Endothelial cell of umbilical vein (primary cell): Measurements from ENCODE around the gene PTGS1. TPM values are rescaled to one million over a fixed set of nuclear protein-coding genes. Genes with fewer than 3 reads are reported as not detected.

ENCODE experiments used
- BruUV-seq: library from RNA; stranded (reverse); fragments of 400-500 nt; replicated peaks from 2 replicates; lab custom pipeline; 2021; lab: Mats Ljungman, UMichigan
- CTCF ChIA-PET: fragments of 300-600, 350-600 bp; sonication (Branson Sonifier 250); formaldehyde crosslinking; loops from one replicate; lab custom pipeline; 2021; ENCODE audit warnings: antibody characterized with exemption, inconsistent platforms; lab: Charles Lee
- POLR2A ChIA-PET: fragments of 300-600, 350-600 bp; sonication (Branson Sonifier 250); formaldehyde crosslinking; loops from one replicate; lab custom pipeline; 2021; ENCODE audit warnings: antibody characterized with exemption, inconsistent platforms; lab: Charles Lee
- DNase-seq: peaks from one replicate; pipeline ENCODE4 v3.0.0-alpha.2; 2011; ENCODE audit warnings: low read depth, low spot score
- FAIRE-seq: peaks from 2 replicates; lab custom pipeline; 2011; peaks lifted over from hg19 to GRCh38; lab: Jason Lieb, UNC
- H2AFZ ChIP-seq: 2 replicates; pipeline ENCODE4 v1.6.0; 2012; ENCODE audit warnings: low read depth, low read length, control low read depth, inconsistent platforms
- H3K27ac ChIP-seq: 2 replicates; pipeline ENCODE4 v1.5.1; 2011; ENCODE audit warnings: low read depth, mild to moderate bottlenecking, control low read depth, low read length, moderate library complexity; ENCODE audit not compliant: insufficient read depth
- H3K27me3 ChIP-seq, 2 experiments: 2 replicates each; pipeline versions ENCODE4 v1.6.0 to v1.6.1; 2011; ENCODE audit warnings: low read length in 2 of 2, mixed read lengths in 1 of 2; ENCODE audit not compliant: control insufficient read depth in 2 of 2, insufficient read depth in 2 of 2
- H3K36me3 ChIP-seq, 2 experiments: 2 replicates in 1 of 2; 3 replicates in 1 of 2; pipeline ENCODE4 v1.5.1; 2011; ENCODE audit warnings: low read length in 2 of 2, mild to moderate bottlenecking in 1 of 2, moderate library complexity in 1 of 2; ENCODE audit not compliant: control insufficient read depth in 2 of 2, insufficient read depth in 2 of 2; ENCODE audit errors: extremely low read depth in 1 of 2
- H3K4me1 ChIP-seq: 3 replicates; pipeline ENCODE4 v1.5.1; 2011; ENCODE audit warnings: mild to moderate bottlenecking, low read length; ENCODE audit not compliant: control insufficient read depth, insufficient read depth; ENCODE audit errors: extremely low read depth
- H3K4me2 ChIP-seq: 2 replicates; pipeline ENCODE4 v1.6.1; 2011; ENCODE audit warnings: low read length, control low read depth, mixed read lengths; ENCODE audit not compliant: insufficient read depth
- H3K4me3 ChIP-seq, 3 experiments: fragments of 200-600 bp in 1 of 3; sonication (generic), shearing (Covaris generic) in 1 of 3; replicated peaks in 1 of 3; 2 replicates each; pipeline ENCODE4 v1.5.1; 2011 to 2016; ENCODE audit warnings: control low read depth in 3 of 3, low read length in 3 of 3, mild to moderate bottlenecking in 2 of 3, inconsistent platforms in 1 of 3, low read depth in 1 of 3, moderate library complexity in 1 of 3; ENCODE audit not compliant: insufficient read depth in 1 of 3
- H3K79me2 ChIP-seq: 2 replicates; pipeline ENCODE4 v1.6.0; 2012; ENCODE audit warnings: low read length, inconsistent platforms; ENCODE audit not compliant: control insufficient read depth, insufficient read depth
- H3K9ac ChIP-seq: replicated peaks from 2 replicates; pipeline ENCODE3; 2011; ENCODE audit warnings: low read length, control low read depth; ENCODE audit not compliant: insufficient read depth; ENCODE audit errors: extremely low read depth
- H3K9me1 ChIP-seq: replicated peaks from 3 replicates; pipeline ENCODE4 v1.6.0; 2011; ENCODE audit warnings: mild to moderate bottlenecking, low read length; ENCODE audit not compliant: control insufficient read depth, insufficient read depth; ENCODE audit errors: extremely low read depth
- H3K9me3 ChIP-seq: replicated peaks from 2 replicates; pipeline ENCODE4 v1.5.1; 2012; ENCODE audit warnings: low read length, inconsistent platforms; ENCODE audit not compliant: control insufficient read depth, insufficient read depth
- H4K20me1 ChIP-seq: replicated peaks from 2 replicates; pipeline ENCODE3; 2011; ENCODE audit warnings: mild to moderate bottlenecking, low read length; ENCODE audit not compliant: control insufficient read depth, insufficient read depth; ENCODE audit errors: extremely low read depth
- EZH2 ChIP-seq: IDR thresholded peaks from 2 replicates; pipeline ENCODE4 v1.6.1; 2012; ENCODE audit warnings: borderline replicate concordance, low read depth, mild to moderate bottlenecking, moderate library complexity, low read length, inconsistent platforms; ENCODE audit not compliant: severe bottlenecking
- FOS ChIP-seq: IDR thresholded peaks from 2 replicates; pipeline ENCODE4 v1.6.1; 2011; ENCODE audit warnings: mild to moderate bottlenecking, low read length, moderate library complexity, borderline replicate concordance; ENCODE audit not compliant: insufficient read depth
- GATA2 ChIP-seq: IDR thresholded peaks from 2 replicates; pipeline ENCODE4 v1.7.0; 2011; ENCODE audit warnings: low read depth, mild to moderate bottlenecking, moderate library complexity, mixed read lengths, low read length; ENCODE audit not compliant: insufficient read length, insufficient read depth
- JUN ChIP-seq: IDR thresholded peaks from 2 replicates; pipeline ENCODE4 v1.6.1; 2011; ENCODE audit warnings: borderline replicate concordance, low read depth; ENCODE audit not compliant: insufficient read length, insufficient read depth
- MAX ChIP-seq: IDR thresholded peaks from 2 replicates; pipeline ENCODE4 v1.6.1; 2011; ENCODE audit not compliant: insufficient read depth, insufficient read length
- MYC ChIP-seq: IDR thresholded peaks from one replicate; pipeline ENCODE4 v1.6.1; 2011; ENCODE audit warnings: mild to moderate bottlenecking, low read depth, low read length
- POLR2A ChIP-seq: IDR thresholded peaks from 2 replicates; pipeline ENCODE4 v1.6.1; 2012; ENCODE audit warnings: low read depth, mild to moderate bottlenecking, control low read depth, low read length
- POLR2AphosphoS5 ChIP-seq: IDR thresholded peaks from 2 replicates; pipeline ENCODE4 v1.6.1; 2012; ENCODE audit warnings: low read depth, mild to moderate bottlenecking, control low read depth, low read length, moderate library complexity; ENCODE audit not compliant: insufficient read depth
- dilution Hi-C: fragments of 300-500 bp; cut with MboI; formaldehyde crosslinking; loops from one replicate; pipeline ENCODE4 v1.15.0; 2019; ENCODE audit warnings: low sequenced_read_pairs; ENCODE audit not compliant: extremely low pct_ligation_motif_present
- intact Hi-C: fragments of 100-400 bp; cut with micrococcal nuclease; formaldehyde crosslinking; loops from one replicate; pipeline ENCODE4 v1.10.0; 2022
- polyA plus RNA-seq, 4 experiments: library from polyadenylated mRNA; depleted of rRNA in 3 of 4; stranded (reverse) in 3 of 4; unstranded in 1 of 4; fragments of >200 nt; gene quantifications; 2 replicates each; pipeline versions ENCODE4 v1.2.1 to v1.2.3, GENCODE V29; 2011 to 2012; ENCODE audit warnings: missing spikeins in 1 of 4
- total RNA-seq: library from RNA; stranded (reverse); gene quantifications from 2 replicates; pipeline ENCODE4 v1.2.3, GENCODE V29; 2021
- TF ChIP-seq, protein P1 (sequence below), 2 donors: IDR thresholded peaks; 1 replicate in 1 of 2; 2 replicates in 1 of 2; pipeline ENCODE4 v1.5.1; 2011; ENCODE audit warnings: low read length in 2 of 2, mild to moderate bottlenecking in 2 of 2, moderate library complexity in 2 of 2, control low read depth in 1 of 2, inconsistent platforms in 1 of 2, low read depth in 1 of 2; ENCODE audit not compliant: insufficient read depth in 1 of 2; ENCODE audit errors: extremely low read depth in 1 of 2

Gene PTGS1
- total and polyA plus RNA-seq, 2 donors (not counting 3 experiments of a cell fraction or from before 2014, with no cell fraction given): 37.6 to 45.2 TPM

DNA sequence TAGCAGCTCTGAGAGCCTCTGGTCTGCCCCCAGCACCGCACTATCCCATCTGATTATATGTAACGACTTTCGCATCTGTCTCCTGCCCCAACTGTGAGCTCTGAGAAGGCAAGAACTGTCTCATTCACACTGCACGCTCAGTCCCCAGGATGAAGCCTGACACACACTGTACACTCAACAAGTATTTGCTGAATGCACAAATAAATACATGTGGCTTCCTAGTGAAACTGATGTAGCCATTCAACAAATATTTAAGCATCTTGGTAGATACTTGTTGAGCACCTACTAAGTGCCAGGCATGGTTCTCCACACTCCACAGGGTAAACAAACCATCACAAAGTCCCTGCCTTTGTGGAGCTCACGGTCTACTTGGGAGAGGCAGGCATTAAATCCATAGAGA is 34.6 kb upstream of the PTGS1 start:
- TF ChIP-seq POLR2A (no peak), MYC (no peak), JUN (no peak), GATA2 (no peak), MAX (no peak), POLR2AphosphoS5 (no peak), EZH2 (no peak), FOS (no peak)
- TF ChIP-seq, protein P1, sequence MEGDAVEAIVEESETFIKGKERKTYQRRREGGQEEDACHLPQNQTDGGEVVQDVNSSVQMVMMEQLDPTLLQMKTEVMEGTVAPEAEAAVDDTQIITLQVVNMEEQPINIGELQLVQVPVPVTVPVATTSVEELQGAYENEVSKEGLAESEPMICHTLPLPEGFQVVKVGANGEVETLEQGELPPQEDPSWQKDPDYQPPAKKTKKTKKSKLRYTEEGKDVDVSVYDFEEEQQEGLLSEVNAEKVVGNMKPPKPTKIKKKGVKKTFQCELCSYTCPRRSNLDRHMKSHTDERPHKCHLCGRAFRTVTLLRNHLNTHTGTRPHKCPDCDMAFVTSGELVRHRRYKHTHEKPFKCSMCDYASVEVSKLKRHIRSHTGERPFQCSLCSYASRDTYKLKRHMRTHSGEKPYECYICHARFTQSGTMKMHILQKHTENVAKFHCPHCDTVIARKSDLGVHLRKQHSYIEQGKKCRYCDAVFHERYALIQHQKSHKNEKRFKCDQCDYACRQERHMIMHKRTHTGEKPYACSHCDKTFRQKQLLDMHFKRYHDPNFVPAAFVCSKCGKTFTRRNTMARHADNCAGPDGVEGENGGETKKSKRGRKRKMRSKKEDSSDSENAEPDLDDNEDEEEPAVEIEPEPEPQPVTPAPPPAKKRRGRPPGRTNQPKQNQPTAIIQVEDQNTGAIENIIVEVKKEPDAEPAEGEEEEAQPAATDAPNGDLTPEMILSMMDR (IDR thresholded peaks at IDR 0.05; ENCODE audit: extremely low read depth in 1 of 2, insufficient read depth in 1 of 2, low read depth in 1 of 2, low read length in 2 of 2): no peak
- Histone ChIP-seq H3K4me1 (peaks cover 32% of the 10 kb centered on the region), H3K27ac (no peak overlapping the region), H3K4me3 (no peak overlapping the region), H3K27me3 (no peaks in the 10 kb centered on the region), H3K9me3 (no peaks in the 10 kb centered on the region), H2AFZ (no peak overlapping the region), H4K20me1 (no peaks in the 10 kb centered on the region), H3K36me3 (no peaks in the 10 kb centered on the region), H3K79me2 (no peaks in the 10 kb centered on the region), H3K9me1 (no peaks in the 10 kb centered on the region), H3K4me2 (no peak overlapping the region), H3K9ac (no peak overlapping the region)
- intact Hi-C loops: no loop called here
- DNase-seq (no peak), FAIRE-seq (no peak)
- dilution Hi-C loops: no loop called here
- no TSS peak for BruUV-seq
- CTCF ChIA-PET: interaction anchor here (1.2 to 1.8 kb wide), 3 partner anchors 10 to 72 kb away, joined by 4 to 7 read pairs (median 6); partner anchors contain the start of genes MRRF and RBM18
- POLR2A ChIA-PET: interaction anchor here (0.6 kb wide), 1 partner anchor 967 kb away, joined by 9 read pairs; no protein-coding TSS in a partner anchor
